K562 (cell line): ENCODE measurements around the gene OR51S1. TPM values are rescaled to one million over a fixed set of nuclear protein-coding genes. Genes with fewer than 3 reads are reported as not detected.
A peak's percentile ranks its signal among the peaks of the same experiment; 100 is the strongest.

ENCODE experiments used
- BRF1 ChIP-seq: IDR thresholded peaks from 3 replicates; pipeline ENCODE4 v1.6.1; 2011; ENCODE audit warnings: borderline replicate concordance, mild to moderate bottlenecking; ENCODE audit not compliant: insufficient read length; ENCODE audit errors: extremely low read depth
- CUX1 ChIP-seq: fragments of 200-800 bp; sonication (Bioruptor generic); IDR thresholded peaks from 2 replicates; pipeline ENCODE4 v1.6.1; 2016; ENCODE audit warnings: missing genetic modification characterization, missing compliant biosample characterization
- DPF2 ChIP-seq: fragments of 450-650 bp; IDR thresholded peaks from 2 replicates; pipeline ENCODE4 v1.6.1; 2016
- GATAD2A ChIP-seq: fragments of 450-650 bp; IDR thresholded peaks from 2 replicates; pipeline ENCODE4 v1.6.1; 2017
- HES1 ChIP-seq: fragments of 450-650 bp; IDR thresholded peaks from 2 replicates; pipeline ENCODE4 v1.6.1; 2016; ENCODE audit warnings: low read depth, mild to moderate bottlenecking, moderate library complexity
- KAT2B ChIP-seq: IDR thresholded peaks from one replicate; pipeline ENCODE4 v1.6.1; 2012; ENCODE audit warnings: low read depth, mild to moderate bottlenecking, control low read depth, inconsistent platforms, low read length, moderate library complexity
- LARP7 ChIP-seq: fragments of 450-650 bp; IDR thresholded peaks from 2 replicates; pipeline ENCODE4 v1.6.1; 2016
- MEF2A ChIP-seq: IDR thresholded peaks from 2 replicates; pipeline ENCODE4 v1.6.1; 2011; ENCODE audit warnings: low read depth, mild to moderate bottlenecking, low read length, moderate library complexity; ENCODE audit not compliant: control insufficient read depth
- NR2C2 ChIP-seq, 2 experiments: fragments of 200-800 bp in 1 of 2; sonication (Bioruptor generic) in 1 of 2; sonication (generic) in 1 of 2; formaldehyde crosslinking in 1 of 2; IDR thresholded peaks; 2 replicates each; pipeline versions ENCODE4 v1.6.1 to v1.8.0; 2016 to 2022; ENCODE audit warnings: mild to moderate bottlenecking in 1 of 2, missing compliant biosample characterization in 1 of 2, missing genetic modification characterization in 1 of 2, missing genetic modification reagents in 1 of 2
- NR4A1 ChIP-seq, 2 experiments: fragments of 250-450 bp in 1 of 2; fragments of 450-650 bp in 1 of 2; sonication (Bioruptor Pico) in 1 of 2; IDR thresholded peaks; 2 replicates each; pipeline versions ENCODE4 v1.4.0 to v1.6.1; 2016 to 2020; ENCODE audit warnings: mild to moderate bottlenecking in 2 of 2, missing compliant biosample characterization in 1 of 2, missing genetic modification characterization in 1 of 2, moderate library complexity in 1 of 2
- PATZ1 ChIP-seq: fragments of 250-450 bp; sonication (Bioruptor Pico); IDR thresholded peaks from 2 replicates; pipeline ENCODE4 v1.5.0; 2020; ENCODE audit warnings: mild to moderate bottlenecking, borderline replicate concordance
- RBM25 ChIP-seq: fragments of 200-400 bp; formaldehyde crosslinking; IDR thresholded peaks from 2 replicates; pipeline ENCODE4 v1.6.1; 2018; ENCODE audit warnings: low read length, low read depth, moderate library complexity; ENCODE audit not compliant: severe bottlenecking
- TARDBP ChIP-seq: fragments of 450-650 bp; IDR thresholded peaks from 2 replicates; pipeline ENCODE4 v1.6.1; 2016
- TEAD4 ChIP-seq, 2 experiments: sonication (generic) in 1 of 2; formaldehyde crosslinking in 1 of 2; IDR thresholded peaks; 2 replicates each; pipeline versions ENCODE4 v1.6.1 to v1.8.0; 2012 to 2022; ENCODE audit warnings: borderline replicate concordance in 1 of 2, inconsistent platforms in 1 of 2, low read length in 1 of 2, mild to moderate bottlenecking in 1 of 2, missing genetic modification reagents in 1 of 2
- USF1 ChIP-seq: sonication (generic); formaldehyde crosslinking; IDR thresholded peaks from 2 replicates; pipeline ENCODE4 v1.9.0; 2022; ENCODE audit warnings: mild to moderate bottlenecking, missing genetic modification reagents
- ZNF77 ChIP-seq: fragments of 250-450 bp; sonication (Bioruptor Pico); IDR thresholded peaks from 2 replicates; pipeline ENCODE4 v1.5.0; 2020
- polyA plus RNA-seq, 8 experiments: library from polyadenylated mRNA; depleted of rRNA in 4 of 8; stranded (reverse) in 5 of 8; unstranded in 3 of 8; fragments of >200 nt; fragmentation: Nextera tagmentation in 2 of 8; fragmentation: Illumina TruSeq in 1 of 8; extraction: Ambion mirVana in 2 of 8; extraction: Trizol in 1 of 8; gene quantifications; 2 replicates each; pipeline versions ENCODE4 v1.2.1 to v1.2.3, GENCODE V29; 2011 to 2014; ENCODE audit warnings: inconsistent platforms in 1 of 8, missing spikeins in 1 of 8
- total RNA-seq, 7 experiments: library from RNA; depleted of rRNA in 6 of 7; stranded (reverse); fragments of >200 nt in 6 of 7; fragmentation: Illumina TruSeq in 2 of 7; extraction: Trizol in 2 of 7; gene quantifications; 2 replicates each; pipeline versions ENCODE4 v1.2.1 to v1.2.3, GENCODE V29; 2011 to 2021; ENCODE audit warnings: low replicate concordance in 1 of 7

The OR51S1 gene
- total and polyA plus RNA-seq, 9 of the 15 experiments (the other 6 are each of a cell fraction or from before 2014, with no cell fraction given): not detected

- TF ChIP-seq PATZ1 (CRISPR knock-in tag): no peak
- no peak for TF ChIP-seq CUX1
- TF ChIP-seq MEF2A: no peak
- TF ChIP-seq USF1 (CRISPR knock-in tag): no peak
- no peak for TF ChIP-seq LARP7
- TF ChIP-seq RBM25: no peak
- TF ChIP-seq BRF1: no peak
- no peak for TF ChIP-seq HES1
- no peak for TF ChIP-seq NR4A1 (CRISPR knock-in tag; IDR thresholded peaks at IDR 0.05)
- no peak for TF ChIP-seq NR4A1 (tag; IDR thresholded peaks at IDR 0.05)
- TF ChIP-seq KAT2B: no peak
- TF ChIP-seq NR2C2 (CRISPR knock-in tag; IDR thresholded peaks at IDR 0.05): no peak
- TF ChIP-seq NR2C2 (tag; IDR thresholded peaks at IDR 0.05): peak; percentile 14; the same call in 1 of the 2 replicates
- no peak for TF ChIP-seq TARDBP
- TF ChIP-seq ZNF77 (CRISPR knock-in tag): no peak
- peak; percentile 86 for TF ChIP-seq TEAD4 (IDR thresholded peaks at IDR 0.05; ENCODE audit: low read length)
- no peak for TF ChIP-seq TEAD4 (CRISPR knock-in tag; IDR thresholded peaks at IDR 0.05; ENCODE audit: borderline replicate concordance)
- no peak for TF ChIP-seq GATAD2A
- peak; percentile 58; the same call in 1 of the 2 replicates for TF ChIP-seq DPF2
Measured at GRCh38 chr11:4881860-4882500, 33.0 kb upstream of the OR51S1 start, which contains the start of gene OR51T1 (continued).
